HepG2 (cell line): ENCODE results near the gene POFUT2. TPM values are rescaled to one million over a fixed set of nuclear protein-coding genes. Genes with fewer than 3 reads are reported as not detected.

ENCODE experiments used
- ARNT2 ChIP-seq: sonication (generic); formaldehyde crosslinking; IDR thresholded peaks from 2 replicates; pipeline ENCODE4 v1.8.0; 2022; ENCODE audit warnings: mild to moderate bottlenecking, low read depth, missing genetic modification reagents, moderate library complexity
- CAMTA2 ChIP-seq: sonication (generic); formaldehyde crosslinking; IDR thresholded peaks from 2 replicates; pipeline ENCODE4 v1.4.0; 2020; ENCODE audit warnings: mild to moderate bottlenecking, missing genetic modification reagents, borderline replicate concordance
- CREB1 ChIP-seq, 2 experiments: fragments of 450-650 bp in 1 of 2; IDR thresholded peaks; 2 replicates each; pipeline ENCODE4 v1.6.1; 2016 to 2017; ENCODE audit warnings: control low read depth in 1 of 2, mild to moderate bottlenecking in 1 of 2, missing compliant biosample characterization in 1 of 2, missing genetic modification characterization in 1 of 2
- DBP ChIP-seq: sonication (generic); formaldehyde crosslinking; IDR thresholded peaks from 2 replicates; pipeline ENCODE4 v1.4.0; 2020; ENCODE audit warnings: missing genetic modification reagents; ENCODE audit errors: not compliant biosample characterization
- FOXJ3 ChIP-seq: sonication (generic); formaldehyde crosslinking; IDR thresholded peaks from 2 replicates; pipeline ENCODE4 v1.4.0; 2020; ENCODE audit warnings: missing genetic modification reagents, mild to moderate bottlenecking, borderline replicate concordance
- HBP1 ChIP-seq: IDR thresholded peaks from 2 replicates; pipeline ENCODE4 v1.6.1; 2016; ENCODE audit warnings: low read depth, control low read depth
- MBD4 ChIP-seq: IDR thresholded peaks from 2 replicates; pipeline ENCODE4 v1.6.1; 2012; ENCODE audit warnings: low read length, inconsistent platforms, borderline replicate concordance
- MED13 ChIP-seq: sonication (generic); formaldehyde crosslinking; IDR thresholded peaks from 2 replicates; pipeline ENCODE4 v1.5.0; 2020; ENCODE audit warnings: missing genetic modification reagents
- MTF1 ChIP-seq: sonication (generic); formaldehyde crosslinking; IDR thresholded peaks from 2 replicates; pipeline ENCODE4 v1.5.0; 2020; ENCODE audit warnings: missing genetic modification reagents
- MXD1 ChIP-seq: sonication (generic); formaldehyde crosslinking; IDR thresholded peaks from 2 replicates; pipeline ENCODE4 v1.4.0; 2020; ENCODE audit warnings: mild to moderate bottlenecking, missing genetic modification reagents
- MXD4 ChIP-seq: IDR thresholded peaks from 2 replicates; pipeline ENCODE4 v1.6.1; 2016; ENCODE audit warnings: mild to moderate bottlenecking, missing biosample characterization, missing genetic modification reagents
- NONO ChIP-seq, 2 experiments: fragments of 450-650 bp in 1 of 2; sonication (generic) in 1 of 2; formaldehyde crosslinking in 1 of 2; IDR thresholded peaks in 1 of 2; conservative IDR thresholded peaks in 1 of 2; 2 replicates each; pipeline versions ENCODE4 v1.6.1 to v1.8.0; 2017 to 2022; ENCODE audit warnings: mild to moderate bottlenecking in 1 of 2, missing genetic modification reagents in 1 of 2, moderate library complexity in 1 of 2
- POLR2AphosphoS2 ChIP-seq: IDR thresholded peaks from 2 replicates; pipeline ENCODE4 v1.6.1; 2011; ENCODE audit warnings: low read depth, low read length, improper control_type of control experiment
- RCOR2 ChIP-seq: IDR thresholded peaks from 2 replicates; pipeline ENCODE4 v1.6.1; 2016; ENCODE audit warnings: missing biosample characterization, missing genetic modification reagents
- RNF2 ChIP-seq: fragments of 450-650 bp; conservative IDR thresholded peaks from 2 replicates; pipeline ENCODE4 v1.6.1; 2016; ENCODE audit warnings: low read depth
- TSC22D2 ChIP-seq: sonication (generic); formaldehyde crosslinking; IDR thresholded peaks from 2 replicates; pipeline ENCODE4 v1.5.1; 2020; ENCODE audit warnings: missing genetic modification reagents, mild to moderate bottlenecking, borderline replicate concordance
- ZNF121 ChIP-seq: sonication (generic); formaldehyde crosslinking; IDR thresholded peaks from 2 replicates; pipeline ENCODE4 v1.5.0; 2020; ENCODE audit warnings: mild to moderate bottlenecking, missing genetic modification reagents
- ZNF317 ChIP-seq: sonication (generic); formaldehyde crosslinking; IDR thresholded peaks from 2 replicates; pipeline ENCODE4 v1.5.0; 2020; ENCODE audit warnings: mild to moderate bottlenecking, missing genetic modification reagents
- ZNF383 ChIP-seq: sonication (generic); formaldehyde crosslinking; IDR thresholded peaks from 2 replicates; pipeline ENCODE4 v1.4.0; 2020; ENCODE audit warnings: missing genetic modification reagents, mild to moderate bottlenecking, borderline replicate concordance
- ZNF468 ChIP-seq: sonication (generic); formaldehyde crosslinking; IDR thresholded peaks from 2 replicates; pipeline ENCODE4 v1.8.0; 2022; ENCODE audit warnings: mild to moderate bottlenecking, moderate library complexity, missing genetic modification reagents
- polyA plus RNA-seq, 8 experiments: library from polyadenylated mRNA; depleted of rRNA in 3 of 8; stranded (reverse) in 7 of 8; unstranded in 1 of 8; fragments of >200 nt; fragmentation: Illumina TruSeq in 4 of 8; extraction: Trizol in 4 of 8; gene quantifications; 2 replicates each; pipeline versions ENCODE4 v1.2.1 to v1.2.3, GENCODE V29; 2011 to 2016; ENCODE audit warnings: low read depth in 4 of 8, missing spikeins in 1 of 8, mixed read lengths in 1 of 8; ENCODE audit not compliant: insufficient read depth in 1 of 8
- total RNA-seq, 5 experiments: library from RNA; depleted of rRNA; stranded (reverse); fragments of >200 nt; fragmentation: Illumina TruSeq; extraction: Trizol; gene quantifications; 2 replicates each; pipeline ENCODE4 v1.2.3, GENCODE V29; 2016; ENCODE audit warnings: low read depth in 1 of 5

The POFUT2 gene
- total and polyA plus RNA-seq, 2 of the 13 experiments (the other 11 are each of a cell fraction or from before 2014, with no cell fraction given): 22.8 to 24.0 TPM

GRCh38 chr21:45318556-45319404 is 31.1 kb upstream of the POFUT2 start (continued):
- TF ChIP-seq POLR2AphosphoS2 (no peak), ZNF468 (CRISPR knock-in tag) (no peak), MXD4 (peak; percentile 50), MBD4 (no peak), NONO (IDR thresholded peaks at IDR 0.05) (no peak), NONO (CRISPR knock-in tag; conservative IDR thresholded peaks at IDR 0.05) (peak; percentile 64; the same call in 1 of the 2 replicates), HBP1 (CRISPR knock-in tag) (no peak), ARNT2 (CRISPR knock-in tag) (no peak; the same call in 1 of the 2 replicates), ZNF121 (CRISPR knock-in tag) (no peak), CAMTA2 (CRISPR knock-in tag) (no peak), DBP (CRISPR knock-in tag) (no peak), TSC22D2 (CRISPR knock-in tag) (no peak), ZNF317 (CRISPR knock-in tag) (0 out of 2 replicates have a peak, but pooled peaks have one; percentile 42), MED13 (CRISPR knock-in tag) (no peak), MXD1 (CRISPR knock-in tag) (no peak; the same call in none of the 2 replicates), MTF1 (CRISPR knock-in tag) (no peak), CREB1 (IDR thresholded peaks at IDR 0.05) (no peak), CREB1 (CRISPR knock-in tag; IDR thresholded peaks at IDR 0.05) (no peak), ZNF383 (no peak), RCOR2 (CRISPR knock-in tag) (no peak), FOXJ3 (CRISPR knock-in tag) (no peak), RNF2 (no peak; the same call in 1 of the 2 replicates)
